Activated CD8-positive, alpha-beta T cell treated with anti-CD3 and anti-CD28 coated beads, Interleukin-2, amount 10 ng/mL, durations not matched to agents 7 days and 5 days (primary cell): ENCODE data around the gene DPH2. TPM values are rescaled to one million over a fixed set of nuclear protein-coding genes. Genes with fewer than 3 reads are reported as not detected.

ENCODE experiments used
- ATAC-seq: fragments of 150-1000 bp; cut with Tn5 transposase; one replicate; pipeline ENCODE4 v1.10.0; 2021; ENCODE audit warnings: moderate library complexity
- CTCF ChIA-PET: fragments of 350-600 bp; sonication (Branson Sonifier 250); formaldehyde crosslinking; loops from one replicate; lab custom pipeline; 2021; ENCODE audit warnings: antibody characterized with exemption; lab: Charles Lee
- POLR2A ChIA-PET: fragments of 350-600 bp; sonication (Branson Sonifier 250); formaldehyde crosslinking; loops from one replicate; lab custom pipeline; 2021; ENCODE audit warnings: antibody characterized with exemption; lab: Charles Lee
- DNase-seq: peaks from one replicate; pipeline ENCODE4 v3.0.0-alpha.2; 2020
- H3K27ac Mint-ChIP-seq: one replicate; pipeline ENCODE4 v1.8.0; 2021; ENCODE audit warnings: mild to moderate bottlenecking, mixed read lengths
- H3K27me3 Mint-ChIP-seq: one replicate; pipeline ENCODE4 v1.8.0; 2021; ENCODE audit warnings: low read depth, mixed read lengths
- H3K36me3 Mint-ChIP-seq: one replicate; pipeline ENCODE4 v1.8.0; 2021; ENCODE audit warnings: low read depth, mixed read lengths
- H3K4me1 Mint-ChIP-seq: one replicate; pipeline ENCODE4 v1.8.0; 2021; ENCODE audit warnings: low read depth, mixed read lengths
- H3K4me3 Mint-ChIP-seq: one replicate; pipeline ENCODE4 v1.8.0; 2021; ENCODE audit warnings: mild to moderate bottlenecking, mixed read lengths
- H3K9me3 Mint-ChIP-seq: one replicate; pipeline ENCODE4 v1.8.0; 2022; ENCODE audit warnings: mixed read lengths; ENCODE audit not compliant: insufficient read depth
- total RNA-seq, 2 experiments: library from RNA; stranded (reverse); gene quantifications; one replicate each; pipeline ENCODE4 v1.2.3, GENCODE V29; 2021

The DPH2 gene
- total RNA-seq, 2 experiments from 2014 or later = 32.4 to 32.9 TPM

DNA sequence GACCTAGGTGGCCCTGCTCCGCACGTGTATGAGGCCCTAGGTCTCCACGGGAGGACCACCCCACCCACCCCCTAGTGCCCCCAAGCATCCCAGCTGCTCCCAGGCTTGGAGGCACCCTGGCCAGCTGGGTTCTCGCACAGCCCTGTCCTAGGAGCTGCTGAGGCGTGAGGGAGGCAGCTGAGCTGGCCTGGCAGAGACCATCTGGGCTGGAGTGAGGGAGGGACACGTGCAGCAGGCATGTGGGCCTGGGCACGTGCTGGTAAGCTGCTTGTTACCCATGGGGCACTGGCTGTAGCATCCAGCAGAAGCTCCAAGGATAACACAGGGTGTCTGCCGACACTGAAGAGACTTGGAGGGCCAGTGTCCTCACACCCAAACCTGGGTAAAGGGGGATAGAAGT is 51.3 kb downstream of the DPH2 start:
- Mint-ChIP-seq H3K27me3 (no peaks in the 10 kb centered on the region), H3K4me1 (no peaks in the 10 kb centered on the region), H3K36me3 (no peaks in the 10 kb centered on the region), H3K9me3 (no peaks in the 10 kb centered on the region), H3K27ac (no peak overlapping the region), H3K4me3 (no peak overlapping the region)
- no peak for DNase-seq
- ATAC-seq = no peak
- ChIA-PET CTCF (interaction anchor here (0.9 to 2.9 kb wide), 4 partner anchors 9 to 86 kb away, joined by 3 to 11 read pairs (median 6); no protein-coding TSS in a partner anchor), POLR2A (no interaction called here)

DNA sequence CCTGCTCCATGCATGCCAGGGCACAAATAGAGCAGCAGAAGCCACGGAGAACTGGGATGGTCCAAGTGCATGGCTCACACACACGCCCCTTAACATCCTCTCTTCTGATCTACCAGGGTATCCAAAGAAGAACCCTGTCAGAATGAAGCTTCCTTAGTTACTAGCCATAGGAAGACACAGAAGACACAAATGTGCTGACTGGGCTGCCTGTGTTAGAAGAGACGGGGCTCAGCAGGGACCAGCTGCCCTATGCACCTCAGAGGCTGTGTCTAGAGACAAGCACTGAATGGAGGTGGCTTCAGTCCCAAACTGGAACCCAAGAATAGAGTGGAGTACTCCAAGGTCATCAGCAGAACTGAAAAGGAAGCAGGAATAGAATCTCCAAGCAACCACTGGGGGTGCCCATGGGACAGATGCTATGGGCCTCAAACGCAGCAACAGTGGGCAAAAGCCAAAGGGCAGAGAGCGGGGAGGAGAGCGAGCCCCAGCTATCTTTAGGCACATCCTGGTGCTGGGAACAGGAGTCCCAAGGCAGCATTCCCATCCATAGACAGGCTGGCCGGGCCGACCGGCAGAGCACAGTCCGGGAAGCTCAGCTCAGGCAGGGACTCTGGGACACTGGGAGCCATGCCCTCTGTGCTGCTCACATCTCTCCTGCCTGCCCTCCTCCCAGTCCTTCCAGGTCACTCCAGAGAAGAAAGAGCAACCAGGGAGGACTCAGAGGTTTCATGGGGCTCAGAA is 51.9 kb downstream of the DPH2 start:
- no peaks in the 10 kb centered on the region for H3K9me3 Mint-ChIP-seq
- ChIA-PET CTCF (interaction anchor here (0.6 to 2.9 kb wide), 4 partner anchors 13 to 87 kb away, joined by 3 to 11 read pairs (median 6); no protein-coding TSS in a partner anchor), POLR2A (no interaction called here)
- no peak for ATAC-seq
- no peaks in the 10 kb centered on the region for H3K27me3 Mint-ChIP-seq
- no peaks in the 10 kb centered on the region for H3K4me1 Mint-ChIP-seq
- no peak overlapping the region for H3K4me3 Mint-ChIP-seq
- no peaks in the 10 kb centered on the region for H3K36me3 Mint-ChIP-seq
- no peak overlapping the region for H3K27ac Mint-ChIP-seq
- no peak for DNase-seq

Other genes starting within 250 kb of the DPH2 start
- under 1 TPM; 0.23 to 0.68 TPM for gene ARTN, start 36.2 kb upstream of the DPH2 start, total RNA-seq
- 10 to 100 TPM; 23.7 to 24.5 TPM for gene IPO13, start 23.1 kb upstream of the DPH2 start, total RNA-seq
- 100 to 1,000 TPM; 116 to 117 TPM for gene ATP6V0B, start 5.0 kb downstream of the DPH2 start, total RNA-seq
- 10 to 100 TPM; 20.1 to 20.2 TPM for gene B4GALT2, start 9.2 kb downstream of the DPH2 start, total RNA-seq
- gene CCDC24, start 21.6 kb downstream of the DPH2 start, total RNA-seq = 1 to 10 TPM; 1.1 to 1.3 TPM
- gene SLC6A9, start 61.5 kb downstream of the DPH2 start, total RNA-seq = 1 to 10 TPM; 1.9 to 2.3 TPM
- gene KLF17, start 148.8 kb downstream of the DPH2 start, total RNA-seq = not detected
- not detected for gene KLF18, start 171.6 kb downstream of the DPH2 start, total RNA-seq
- gene DMAP1, start 243.5 kb downstream of the DPH2 start, total RNA-seq = 10 to 100 TPM; 33.3 to 34.9 TPM